Neural cell (in vitro differentiated cells): ENCODE results near the gene C14orf132. TPM values are rescaled to one million over a fixed set of nuclear protein-coding genes. Genes with fewer than 3 reads are reported as not detected.

Experiments
- H2AFZ ChIP-seq: fragments of 200-600, 300-800 bp; sonication (generic), shearing (Covaris generic); 2 replicates; pipeline ENCODE4 v1.6.0; 2014; ENCODE audit warnings: low read depth, mild to moderate bottlenecking, antibody characterized with exemption, low read length, moderate library complexity
- H3F3A ChIP-seq: fragments of 200-600 bp; shearing (Covaris generic); 2 replicates; pipeline ENCODE4 v1.6.1; 2016; ENCODE audit warnings: mild to moderate bottlenecking, moderate library complexity, mixed read lengths, antibody characterized with exemption, low read length; ENCODE audit not compliant: insufficient read depth, poor library complexity, severe bottlenecking
- H3K27ac ChIP-seq: fragments of 200-600, 300-800 bp; sonication (generic), shearing (Covaris generic); 2 replicates; pipeline ENCODE4 v1.5.1; 2014; ENCODE audit warnings: mild to moderate bottlenecking, low read length, moderate library complexity
- H3K27me3 ChIP-seq: fragments of 300-800, 200-600 bp; sonication (generic), shearing (Covaris generic); 2 replicates; pipeline ENCODE4 v1.6.0; 2014; ENCODE audit warnings: mild to moderate bottlenecking, low read depth, low read length, moderate library complexity; ENCODE audit not compliant: insufficient read depth
- H3K36me3 ChIP-seq: fragments of 300-800, 200-600 bp; sonication (generic), shearing (Covaris generic); 2 replicates; pipeline ENCODE4 v1.5.1; 2014; ENCODE audit warnings: mild to moderate bottlenecking, antibody characterized with exemption, low read length, moderate library complexity; ENCODE audit not compliant: insufficient read depth
- H3K4me2 ChIP-seq: fragments of 300-800, 200-600 bp; sonication (generic), shearing (Covaris generic); 2 replicates; pipeline ENCODE4 v1.6.0; 2014; ENCODE audit warnings: mild to moderate bottlenecking, low read length
- H3K4me3 ChIP-seq: fragments of 300-800, 200-600 bp; sonication (generic), shearing (Covaris generic); 2 replicates; pipeline ENCODE4 v1.5.1; 2014; ENCODE audit warnings: mild to moderate bottlenecking, low read length, moderate library complexity
- H3K79me2 ChIP-seq: fragments of 200-600 bp; shearing (Covaris generic); replicated peaks from 2 replicates; pipeline ENCODE4 v1.6.0; 2014; ENCODE audit warnings: mild to moderate bottlenecking, low read length, moderate library complexity; ENCODE audit not compliant: insufficient read depth
- H3K9ac ChIP-seq: fragments of 300-800, 200-600 bp; sonication (generic), shearing (Covaris generic); 2 replicates; pipeline ENCODE4 v1.6.1; 2016; ENCODE audit warnings: mild to moderate bottlenecking, low read length, mixed read lengths
- H3K9me2 ChIP-seq: fragments of 200-600 bp; shearing (Covaris generic); 2 replicates; pipeline ENCODE4 v1.6.1; 2016; ENCODE audit warnings: mild to moderate bottlenecking, low read length, mixed read lengths; ENCODE audit not compliant: insufficient read depth
- H3K9me3 ChIP-seq: fragments of 200-600, 300-800 bp; sonication (generic), shearing (Covaris generic); 2 replicates; pipeline ENCODE4 v1.6.1; 2016; ENCODE audit warnings: mild to moderate bottlenecking, mixed run types, low read length, moderate library complexity, mixed read lengths
- H4K20me1 ChIP-seq: fragments of 200-600 bp; shearing (Covaris generic); 2 replicates; pipeline ENCODE4 v1.6.1; 2016; ENCODE audit warnings: mild to moderate bottlenecking, mixed run types; ENCODE audit not compliant: insufficient read depth
- EP300 ChIP-seq: fragments of 450-650 bp; conservative IDR thresholded peaks from 2 replicates; pipeline ENCODE4 v1.6.1; 2014; ENCODE audit warnings: antibody characterized with exemption, mild to moderate bottlenecking, moderate library complexity; ENCODE audit not compliant: poor library complexity, severe bottlenecking
- EZH2 ChIP-seq: fragments of 200-600, 300-800 bp; shearing (Covaris generic), sonication (generic); IDR thresholded peaks from 2 replicates; pipeline ENCODE4 v1.6.1; 2014; ENCODE audit warnings: antibody characterized with exemption, low read length, borderline replicate concordance, mild to moderate bottlenecking; ENCODE audit not compliant: insufficient read depth, poor library complexity, severe bottlenecking
- MXI1 ChIP-seq: fragments of 450-650 bp; conservative IDR thresholded peaks from 2 replicates; pipeline ENCODE4 v1.6.1; 2014; ENCODE audit warnings: antibody characterized with exemption, mild to moderate bottlenecking; ENCODE audit not compliant: poor library complexity, severe bottlenecking
- POLR2AphosphoS5 ChIP-seq: IDR thresholded peaks from 2 replicates; pipeline ENCODE4 v1.6.1; 2012
- RAD21 ChIP-seq: fragments of 450-650 bp; conservative IDR thresholded peaks from 2 replicates; pipeline ENCODE4 v1.6.1; 2014; ENCODE audit warnings: antibody characterized with exemption, mild to moderate bottlenecking, moderate library complexity
- REST ChIP-seq: IDR thresholded peaks from 2 replicates; pipeline ENCODE4 v1.6.1; 2012; ENCODE audit warnings: borderline replicate concordance
- SMC3 ChIP-seq: fragments of 450-650 bp; conservative IDR thresholded peaks from 2 replicates; pipeline ENCODE4 v1.6.1; 2014; ENCODE audit warnings: antibody characterized with exemption, mild to moderate bottlenecking, moderate library complexity; ENCODE audit not compliant: poor library complexity
- TAF1 ChIP-seq: IDR thresholded peaks from 2 replicates; pipeline ENCODE4 v1.6.1; 2012; ENCODE audit warnings: low read depth
- polyA plus RNA-seq: library from polyadenylated mRNA; depleted of rRNA; stranded (reverse); fragments of >200 nt; gene quantifications from 2 replicates; pipeline ENCODE4 v1.2.3, GENCODE V29; 2014
- TF ChIP-seq, protein P1 (sequence below): fragments of 450-650 bp; IDR thresholded peaks from 2 replicates; pipeline ENCODE4 v1.5.1; 2014; ENCODE audit warnings: antibody characterized with exemption, mild to moderate bottlenecking, moderate library complexity; ENCODE audit not compliant: poor library complexity, severe bottlenecking

Gene C14orf132
- polyA plus RNA-seq, 1 donor from 2014 or later = 50.1 TPM

- H3K27ac ChIP-seq = no peak overlapping the region
- no peak overlapping the region for H2AFZ ChIP-seq
- H4K20me1 ChIP-seq = no peaks in the 10 kb centered on the region
- H3K9ac ChIP-seq = no peak overlapping the region
- H3F3A ChIP-seq = no peaks in the 10 kb centered on the region
- H3K9me3 ChIP-seq = no peaks in the 10 kb centered on the region
- no peak overlapping the region for H3K4me2 ChIP-seq
- no peaks in the 10 kb centered on the region for H3K9me2 ChIP-seq
- H3K36me3 ChIP-seq = no peaks in the 10 kb centered on the region
- TF ChIP-seq, protein P1, sequence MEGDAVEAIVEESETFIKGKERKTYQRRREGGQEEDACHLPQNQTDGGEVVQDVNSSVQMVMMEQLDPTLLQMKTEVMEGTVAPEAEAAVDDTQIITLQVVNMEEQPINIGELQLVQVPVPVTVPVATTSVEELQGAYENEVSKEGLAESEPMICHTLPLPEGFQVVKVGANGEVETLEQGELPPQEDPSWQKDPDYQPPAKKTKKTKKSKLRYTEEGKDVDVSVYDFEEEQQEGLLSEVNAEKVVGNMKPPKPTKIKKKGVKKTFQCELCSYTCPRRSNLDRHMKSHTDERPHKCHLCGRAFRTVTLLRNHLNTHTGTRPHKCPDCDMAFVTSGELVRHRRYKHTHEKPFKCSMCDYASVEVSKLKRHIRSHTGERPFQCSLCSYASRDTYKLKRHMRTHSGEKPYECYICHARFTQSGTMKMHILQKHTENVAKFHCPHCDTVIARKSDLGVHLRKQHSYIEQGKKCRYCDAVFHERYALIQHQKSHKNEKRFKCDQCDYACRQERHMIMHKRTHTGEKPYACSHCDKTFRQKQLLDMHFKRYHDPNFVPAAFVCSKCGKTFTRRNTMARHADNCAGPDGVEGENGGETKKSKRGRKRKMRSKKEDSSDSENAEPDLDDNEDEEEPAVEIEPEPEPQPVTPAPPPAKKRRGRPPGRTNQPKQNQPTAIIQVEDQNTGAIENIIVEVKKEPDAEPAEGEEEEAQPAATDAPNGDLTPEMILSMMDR = no peak
- TF ChIP-seq REST = no peak
- TF ChIP-seq RAD21 = no peak
- TF ChIP-seq EZH2 = no peak
- no peak for TF ChIP-seq TAF1
- TF ChIP-seq EP300 = no peak
- no peak for TF ChIP-seq SMC3
- TF ChIP-seq MXI1 = no peak
- no peak for TF ChIP-seq POLR2AphosphoS5
- no peaks in the 10 kb centered on the region for H3K27me3 ChIP-seq
- H3K4me3 ChIP-seq = no peak overlapping the region
- H3K79me2 ChIP-seq = peaks cover 26% of the 10 kb centered on the region
These were observed 15.5 kb downstream of the C14orf132 start for GRCh38 chr14:96054661-96055060.

DNA sequence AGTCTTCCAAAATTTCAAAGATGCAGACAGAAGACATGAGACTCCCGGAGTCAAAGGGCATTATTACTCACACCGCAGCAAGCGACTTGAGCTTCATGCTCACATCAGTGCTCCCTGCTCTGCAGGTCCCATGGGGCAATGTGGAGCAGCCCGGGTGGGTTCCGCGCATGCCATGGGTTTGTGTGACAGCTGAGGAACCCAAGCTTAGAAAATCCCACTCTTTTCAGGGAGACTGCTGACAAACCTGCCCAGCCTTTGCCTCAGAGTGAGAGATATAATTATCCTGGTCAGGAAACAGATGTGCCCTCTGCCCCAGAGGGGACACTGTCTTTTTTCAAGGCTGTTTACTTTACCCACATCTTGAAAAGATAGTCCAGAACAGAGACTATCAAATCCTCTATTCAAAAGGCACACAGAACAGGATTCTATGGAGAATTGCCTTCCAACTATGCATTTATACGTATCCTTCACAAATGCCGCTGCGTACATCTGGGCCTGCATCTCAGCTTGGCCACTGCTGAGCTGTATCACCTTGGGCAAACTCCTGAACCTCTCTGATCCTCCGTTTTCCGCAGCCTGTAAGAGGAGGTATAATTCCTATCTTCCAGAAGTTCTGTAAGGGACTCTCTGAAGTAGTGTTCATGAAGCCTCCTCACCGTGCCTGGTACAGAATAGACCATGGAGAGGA, 16.0 kb downstream of the C14orf132 start:
- Histone ChIP-seq H3K9me3 (no peaks in the 10 kb centered on the region), H4K20me1 (no peaks in the 10 kb centered on the region), H3K4me3 (no peak overlapping the region), H3K36me3 (no peaks in the 10 kb centered on the region), H3F3A (no peaks in the 10 kb centered on the region), H3K79me2 (peaks cover 20% of the 10 kb centered on the region), H3K27ac (no peak overlapping the region), H2AFZ (no peak overlapping the region), H3K4me2 (no peak overlapping the region), H3K9ac (no peak overlapping the region), H3K27me3 (no peaks in the 10 kb centered on the region), H3K9me2 (no peaks in the 10 kb centered on the region)
- TF ChIP-seq POLR2AphosphoS5 (no peak), RAD21 (no peak), MXI1 (no peak), REST (no peak), EZH2 (no peak)
